HG02623 (cell line): ENCODE data around the gene METTL18.
"Not testable (repeated sequence)": the region's sequence is repeated elsewhere in the genome, so short reads cannot be mapped to it uniquely, and the experiment has no call there.

ENCODE experiments used
- ATAC-seq: cut with Tn5 transposase; IDR thresholded peaks from one replicate; pipeline ENCODE4 v1.9.1; 2021; ENCODE audit warnings: moderate library complexity; ENCODE audit not compliant: unreplicated experiment

Gene METTL18

DNA sequence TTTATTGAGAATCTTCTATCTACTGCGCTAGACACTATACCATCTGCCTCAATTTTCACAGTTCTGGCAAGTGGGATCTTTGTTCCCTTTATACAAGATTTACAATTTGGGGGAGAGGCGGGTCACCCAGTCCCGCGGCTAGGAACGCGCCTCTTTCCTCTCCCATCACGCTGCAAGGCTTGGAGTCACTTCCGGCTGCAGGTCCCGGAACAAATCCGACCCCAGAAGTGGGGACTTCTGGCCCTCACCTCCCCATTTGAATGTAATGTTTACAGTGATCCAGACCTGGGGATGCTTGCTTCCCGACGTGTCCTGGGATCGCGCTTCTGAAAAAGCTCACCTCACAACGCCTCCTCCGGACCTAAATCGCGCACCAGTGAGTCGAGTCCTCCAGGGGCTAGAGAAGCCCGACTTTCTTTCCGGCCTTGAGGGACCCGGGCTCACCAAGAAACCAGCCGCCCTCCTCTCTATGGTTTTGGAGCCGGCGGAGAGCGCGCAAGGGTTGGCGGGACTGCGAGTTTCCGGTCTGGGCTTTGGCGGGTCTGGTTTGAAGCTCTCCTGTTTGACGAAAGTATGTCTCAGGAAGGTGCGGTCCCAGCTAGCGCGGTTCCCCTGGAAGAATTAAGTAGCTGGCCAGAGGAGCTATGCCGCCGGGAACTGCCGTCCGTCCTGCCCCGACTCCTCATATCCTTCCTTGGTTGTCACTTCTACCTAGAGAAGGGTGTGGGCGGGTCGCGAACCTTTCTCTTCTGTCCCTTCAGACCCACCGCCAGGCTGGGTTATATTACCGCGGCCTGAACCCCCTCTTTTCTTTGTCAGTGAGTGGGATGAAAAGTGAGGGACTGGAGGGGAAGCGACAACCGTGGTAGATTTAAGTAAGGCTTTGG lies at the start of gene METTL18:
Gene METTL18 (minus strand): TSS at position 378 of the 887 bp plus-strand sequence. CDS start 1,212 bp downstream, outside the sequence.
- ATAC-seq: peak; percentile 95

DNA sequence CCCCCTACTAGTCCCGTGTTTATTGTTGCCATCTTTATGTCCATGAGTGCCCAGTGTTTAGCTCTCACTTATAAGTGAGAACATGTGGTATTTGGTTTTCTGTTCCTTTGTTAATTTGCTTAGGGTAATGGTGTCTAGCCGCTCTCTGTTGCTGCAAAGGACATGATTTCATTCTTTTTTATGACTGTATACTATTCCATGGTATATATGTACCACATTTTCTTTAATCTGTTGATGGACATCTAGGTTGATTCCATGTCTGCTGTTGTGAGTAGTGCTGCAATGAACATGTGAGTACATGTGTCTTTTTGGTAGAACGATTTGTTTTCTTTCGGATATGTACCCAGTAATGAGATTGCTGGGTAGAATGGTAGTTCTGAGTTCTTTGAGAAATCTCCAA lies 44.2 kb upstream of the METTL18 start:
- no peak for ATAC-seq

DNA sequence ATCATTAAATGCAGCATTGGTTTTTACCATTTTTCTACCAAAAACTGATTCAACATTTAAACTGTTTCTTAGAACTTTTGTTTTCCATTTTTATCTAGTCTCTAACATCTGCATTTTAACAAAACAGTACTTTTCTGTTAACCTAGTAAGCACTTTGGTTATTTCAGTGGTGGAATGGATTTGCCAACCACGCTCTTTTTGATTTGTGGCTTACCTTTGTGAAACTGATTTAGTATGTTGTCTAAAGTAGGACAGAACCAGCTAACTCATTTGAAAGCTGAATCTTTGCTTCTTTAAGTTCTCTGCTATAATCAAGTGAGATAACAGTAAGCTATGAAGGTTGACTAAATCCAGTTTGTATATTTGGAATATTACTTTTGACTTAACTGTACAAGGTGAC lies 41.5 kb upstream of the METTL18 start:
- no peak for ATAC-seq

DNA sequence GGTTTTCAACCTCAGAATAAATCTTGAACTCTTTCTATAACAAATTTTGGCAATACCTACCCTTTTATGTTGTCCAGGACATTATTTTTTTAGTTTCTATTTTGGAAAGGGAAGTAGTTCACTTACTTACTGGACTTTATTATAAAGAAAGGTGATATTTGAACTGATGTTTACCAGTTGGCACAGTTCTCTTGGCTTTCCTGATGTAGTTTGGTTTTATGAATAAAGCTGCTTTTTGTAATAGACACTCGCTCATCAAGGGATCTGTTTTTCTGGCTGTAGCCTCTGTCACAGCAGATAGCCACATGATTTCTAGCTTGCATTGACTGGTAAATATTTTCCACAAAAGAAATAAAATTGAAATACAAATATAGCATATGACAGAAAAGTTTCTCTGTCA lies 40.9 kb upstream of the METTL18 start:
- no peak for ATAC-seq

DNA sequence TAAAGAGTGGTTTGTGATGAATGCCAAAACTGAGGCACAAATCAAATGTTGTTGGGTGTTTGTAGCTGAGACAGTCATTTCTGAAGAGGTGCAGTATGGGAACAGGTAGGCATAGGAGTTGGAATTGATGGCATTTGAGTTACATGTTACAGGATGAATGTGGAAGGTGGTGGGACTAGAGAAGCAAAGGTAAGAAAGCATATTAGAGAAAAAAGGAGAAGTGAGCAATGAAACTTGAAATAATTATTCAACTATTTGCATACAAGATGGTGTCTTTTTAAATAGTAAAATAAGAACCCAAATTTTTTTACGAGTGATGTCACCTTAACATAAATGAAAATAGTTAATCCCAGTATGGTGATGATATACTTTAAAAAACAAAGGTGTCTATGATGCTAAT lies 40.2 kb upstream of the METTL18 start:
- no peak for ATAC-seq

GRCh38 chr1:169833179-169833901 lies 38.6 kb upstream of the METTL18 start:
- ATAC-seq: no peak

- no peak for ATAC-seq
Observed at GRCh38 chr1:169829671-169830070, 35.0 kb upstream of the METTL18 start.

DNA sequence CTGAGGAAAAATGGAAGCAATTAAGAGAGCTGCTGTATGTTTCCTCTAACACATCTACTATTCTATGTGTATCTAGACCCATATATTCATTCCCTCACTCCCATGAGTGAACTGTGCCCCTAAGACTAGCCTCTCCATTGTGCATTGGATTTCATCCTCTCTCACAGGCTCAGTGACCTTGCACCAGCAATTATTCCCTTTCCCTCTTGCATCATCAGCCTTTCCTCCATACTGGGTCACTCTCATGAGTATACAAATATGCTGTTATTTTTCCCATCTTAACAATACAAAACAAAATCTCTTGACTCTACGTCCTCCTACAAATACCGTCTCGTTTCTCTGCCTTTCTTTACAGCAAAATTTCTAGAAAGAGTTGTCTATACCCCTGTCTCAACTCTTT lies 29.4 kb upstream of the METTL18 start:
- no peak for ATAC-seq

DNA sequence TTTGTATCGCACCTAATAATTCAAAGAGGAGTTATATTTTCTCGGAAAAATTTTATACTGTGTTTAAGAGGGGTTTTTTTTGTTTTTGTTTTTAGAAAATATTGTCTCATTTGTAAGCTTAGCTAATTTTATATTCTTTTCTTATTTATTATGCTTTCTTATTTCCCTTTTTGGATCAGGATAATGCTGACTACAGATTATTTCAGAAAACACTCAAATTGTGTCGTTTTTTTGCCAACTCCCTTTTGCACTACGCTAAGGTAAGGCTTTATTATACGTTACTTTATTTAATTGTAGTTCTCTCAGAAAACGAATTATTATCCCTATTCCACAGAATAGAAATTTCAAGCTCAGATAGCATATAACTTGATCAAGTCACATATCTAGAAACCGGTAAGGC lies 26.8 kb upstream of the METTL18 start:
- ATAC-seq: no peak

GRCh38 chr1:169816617-169817016 lies 21.9 kb upstream of the METTL18 start:
- no peak for ATAC-seq

GRCh38 chr1:169814265-169814664 lies 19.6 kb upstream of the METTL18 start:
- no peak for ATAC-seq

GRCh38 chr1:169812131-169812530 lies 17.4 kb upstream of the METTL18 start:
- no peak for ATAC-seq

DNA sequence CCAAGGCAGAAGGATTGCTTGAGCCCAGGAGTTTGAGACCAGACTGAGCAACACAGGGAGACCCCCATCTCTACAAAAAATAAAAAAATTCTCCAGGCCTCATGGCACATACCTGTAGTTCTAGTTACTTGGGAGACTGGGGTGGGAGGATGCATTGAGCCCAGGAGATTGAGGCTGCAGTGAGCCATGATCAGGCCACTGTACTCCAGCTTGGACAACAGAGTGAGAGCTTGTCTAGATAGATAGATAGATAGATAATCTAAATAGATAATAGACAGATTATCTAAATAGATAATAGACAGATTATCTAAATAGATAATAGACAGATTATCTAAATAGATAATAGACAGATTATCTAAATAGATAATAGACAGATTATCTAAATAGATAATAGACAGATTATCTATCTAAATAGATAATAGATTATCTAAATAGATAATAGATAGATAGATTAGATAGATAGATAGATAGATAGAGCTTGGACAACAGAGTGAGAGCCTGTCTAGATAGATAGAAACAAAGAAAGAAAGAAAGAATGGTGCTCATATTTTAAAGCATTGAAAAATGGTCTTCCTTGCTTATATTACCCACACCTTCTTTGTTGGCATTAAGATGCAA lies 16.8 kb upstream of the METTL18 start:
- not testable (repeated sequence) for ATAC-seq

- ATAC-seq: no peak
Observed at GRCh38 chr1:169809370-169810095, 14.8 kb upstream of the METTL18 start.

- no peak for ATAC-seq
Observed at GRCh38 chr1:169804941-169805340, 10.2 kb upstream of the METTL18 start.

DNA sequence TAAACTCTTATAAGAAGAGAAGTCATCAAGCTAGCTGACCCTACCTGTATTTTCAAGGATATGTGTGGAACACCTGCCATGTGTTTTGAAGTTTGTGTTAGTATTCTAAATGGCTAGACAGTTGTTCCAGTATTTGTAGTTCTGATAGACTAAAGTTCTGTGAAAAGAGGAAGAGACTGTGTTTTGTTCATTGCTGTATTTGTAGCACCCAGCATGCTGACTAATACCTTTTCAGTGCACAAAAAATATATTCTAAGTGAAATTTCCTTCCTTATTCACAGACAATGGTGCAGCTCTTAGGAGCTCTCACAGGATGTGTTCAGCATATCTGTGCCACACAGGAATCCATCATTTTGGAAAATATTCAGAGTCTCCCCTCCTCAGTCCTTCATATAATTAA lies 8.2 kb upstream of the METTL18 start:
- no peak for ATAC-seq

GRCh38 chr1:169797281-169797680 lies 2.6 kb upstream of the METTL18 start:
- ATAC-seq: no peak

DNA sequence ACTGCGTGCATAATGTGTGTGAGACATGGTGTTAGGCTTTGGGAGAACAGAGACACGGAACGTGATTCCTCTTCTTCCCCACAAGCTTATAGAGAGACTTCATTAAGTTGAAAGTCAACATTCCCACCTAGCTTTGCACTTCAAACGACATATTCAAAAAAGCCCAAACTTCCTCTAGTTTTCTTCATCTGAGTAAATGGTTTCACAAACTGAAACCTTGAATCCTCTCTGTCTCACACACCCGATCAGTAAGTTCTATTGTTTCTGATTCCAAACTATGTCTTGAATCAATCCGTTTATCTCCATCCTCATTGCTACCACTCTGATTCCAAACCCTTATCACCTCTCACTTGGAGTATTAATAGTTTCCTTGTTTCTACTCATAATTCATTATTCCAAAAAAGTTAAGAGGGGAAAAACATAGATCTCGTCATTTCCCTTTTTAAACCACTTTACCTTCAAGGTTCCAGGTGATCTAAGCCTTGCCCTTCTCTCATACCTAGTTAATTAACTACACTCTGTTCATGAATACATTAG lies 1.6 kb upstream of the METTL18 start:
- no peak for ATAC-seq

- ATAC-seq: no peak
Observed at GRCh38 chr1:169795687-169796086, 980 bp upstream of the METTL18 start.

GRCh38 chr1:169793730-169794129 lies 977 bp downstream of the METTL18 start:
- ATAC-seq: no peak

DNA sequence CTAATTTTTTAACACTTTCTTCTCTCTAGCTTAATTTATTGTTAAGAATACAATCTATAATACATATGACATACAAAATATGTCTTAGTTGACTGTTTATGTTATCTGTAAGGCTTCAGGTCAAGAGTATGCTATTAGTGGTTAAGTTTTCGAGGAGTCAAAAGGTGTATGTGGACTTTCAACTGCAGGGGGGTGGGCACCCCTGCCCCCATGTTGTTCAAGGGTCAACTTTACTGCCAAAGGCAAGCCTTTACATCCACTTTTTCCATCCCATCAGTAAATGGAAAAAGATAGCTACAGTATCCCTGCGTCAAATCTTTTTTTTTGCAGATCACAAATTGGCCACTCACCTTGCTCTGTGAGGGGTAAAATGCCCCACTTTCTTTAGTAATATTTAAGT lies 6.3 kb downstream of the METTL18 start:
- no peak for ATAC-seq
